ENCODE measurements around the gene KCNIP4. TPM values are rescaled to one million over a fixed set of nuclear protein-coding genes. Genes with fewer than 3 reads are reported as not detected.

KCNIP4 gene
- total and polyA plus RNA-seq, 3 donors from 2014 or later: 0.68 TPM; not detected in 2

DNA sequence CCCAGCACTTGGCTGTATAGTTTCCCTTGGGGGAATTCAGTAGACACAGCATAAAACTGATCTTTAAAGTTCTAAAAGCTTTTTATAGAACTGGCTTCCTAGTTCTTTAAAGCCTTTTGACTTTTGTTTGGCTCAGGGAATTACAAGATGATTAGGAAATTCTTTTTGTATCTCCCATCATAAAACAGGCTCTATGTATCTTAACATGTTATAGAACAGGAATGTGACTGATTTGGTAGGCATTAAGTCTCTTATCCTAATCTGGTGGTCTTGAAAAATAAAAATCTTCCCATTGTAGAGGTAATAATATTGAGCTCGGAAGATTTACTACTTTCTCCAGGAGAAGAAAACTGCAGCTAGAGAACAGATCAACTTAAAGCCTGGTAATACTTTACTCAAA lies 262.7 kb downstream of the KCNIP4 start:
- 92 to 93% methylated on average over 1 of the region's 1 CpG for WGBS, 2 donors
- Histone ChIP-seq H3K9me3 (no peaks in the 10 kb centered on the region), H3K27ac (no peak overlapping the region), H3K27me3 (no peaks in the 10 kb centered on the region), H3K4me1 (no peaks in the 10 kb centered on the region), H3K4me3 (no peak overlapping the region), H3K36me3 (ENCODE audit: low read depth, missing control alignments) (no peaks in the 10 kb centered on the region)
- DNase-seq: no peak
- intact Hi-C loops (cut with DNase I; ENCODE audit: low total_unique reads): no loop called here
- TF ChIP-seq, protein P1, sequence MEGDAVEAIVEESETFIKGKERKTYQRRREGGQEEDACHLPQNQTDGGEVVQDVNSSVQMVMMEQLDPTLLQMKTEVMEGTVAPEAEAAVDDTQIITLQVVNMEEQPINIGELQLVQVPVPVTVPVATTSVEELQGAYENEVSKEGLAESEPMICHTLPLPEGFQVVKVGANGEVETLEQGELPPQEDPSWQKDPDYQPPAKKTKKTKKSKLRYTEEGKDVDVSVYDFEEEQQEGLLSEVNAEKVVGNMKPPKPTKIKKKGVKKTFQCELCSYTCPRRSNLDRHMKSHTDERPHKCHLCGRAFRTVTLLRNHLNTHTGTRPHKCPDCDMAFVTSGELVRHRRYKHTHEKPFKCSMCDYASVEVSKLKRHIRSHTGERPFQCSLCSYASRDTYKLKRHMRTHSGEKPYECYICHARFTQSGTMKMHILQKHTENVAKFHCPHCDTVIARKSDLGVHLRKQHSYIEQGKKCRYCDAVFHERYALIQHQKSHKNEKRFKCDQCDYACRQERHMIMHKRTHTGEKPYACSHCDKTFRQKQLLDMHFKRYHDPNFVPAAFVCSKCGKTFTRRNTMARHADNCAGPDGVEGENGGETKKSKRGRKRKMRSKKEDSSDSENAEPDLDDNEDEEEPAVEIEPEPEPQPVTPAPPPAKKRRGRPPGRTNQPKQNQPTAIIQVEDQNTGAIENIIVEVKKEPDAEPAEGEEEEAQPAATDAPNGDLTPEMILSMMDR (IDR thresholded peaks at IDR 0.05): no peak
- TF ChIP-seq POLR2A (IDR thresholded peaks at IDR 0.05): no peak

DNA sequence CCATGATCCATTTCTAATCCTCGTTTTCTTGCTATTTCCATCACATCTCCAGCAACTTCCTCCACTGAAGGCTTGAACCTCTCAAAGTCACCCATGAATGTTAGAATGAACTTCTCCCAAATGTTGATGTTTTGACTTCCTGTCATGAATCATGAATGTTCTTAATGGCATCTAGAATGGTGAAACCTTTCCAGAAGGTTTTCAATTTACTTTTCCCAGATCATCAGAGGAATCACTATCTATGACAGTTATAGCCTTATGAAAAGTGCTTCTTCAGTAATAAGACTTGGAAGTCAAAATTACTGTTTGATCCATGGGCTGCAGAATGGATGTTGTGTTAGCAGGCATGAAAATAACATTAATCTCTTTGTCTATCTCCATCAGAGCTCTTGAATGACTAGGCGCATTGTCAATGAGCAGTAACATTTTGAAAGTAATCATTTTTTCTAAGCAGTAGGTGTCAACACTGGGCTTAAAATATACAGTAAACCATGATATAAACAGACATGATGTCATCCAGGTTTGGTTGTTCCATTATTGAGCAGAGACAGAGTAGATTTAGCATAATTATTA lies 268.2 kb downstream of the KCNIP4 start:
- Histone ChIP-seq H3K4me3 (no peak overlapping the region), H3K9me3 (no peaks in the 10 kb centered on the region), H3K4me1 (no peaks in the 10 kb centered on the region), H3K36me3 (ENCODE audit: low read depth, missing control alignments) (no peaks in the 10 kb centered on the region), H3K27me3 (no peaks in the 10 kb centered on the region), H3K27ac (no peak overlapping the region)
- intact Hi-C loops (cut with DNase I; ENCODE audit: low total_unique reads): no loop called here
- TF ChIP-seq, protein P1 (IDR thresholded peaks at IDR 0.05): no peak
- TF ChIP-seq POLR2A (IDR thresholded peaks at IDR 0.05): no peak
- WGBS, 2 donors: 88 to 95% methylated on average over 2 of the region's 2 CpGs
- no peak for DNase-seq

GRCh38 chr4:21678711-21679110 lies 269.9 kb downstream of the KCNIP4 start:
- no peaks in the 10 kb centered on the region for H3K9me3 ChIP-seq

GRCh38 chr4:21677173-21677572 lies 271.4 kb downstream of the KCNIP4 start:
- H3K4me3 ChIP-seq: no peak overlapping the region
- no peaks in the 10 kb centered on the region for H3K9me3 ChIP-seq
- no peak overlapping the region for H3K27ac ChIP-seq
- no peak for DNase-seq
- H3K36me3 ChIP-seq (ENCODE audit: low read depth, missing control alignments): no peaks in the 10 kb centered on the region
- H3K4me1 ChIP-seq: no peaks in the 10 kb centered on the region
- TF ChIP-seq, protein P1 (IDR thresholded peaks at IDR 0.05): no peak
- TF ChIP-seq POLR2A (IDR thresholded peaks at IDR 0.05): no peak
- intact Hi-C loops (cut with DNase I; ENCODE audit: low total_unique reads): no loop called here
- no peaks in the 10 kb centered on the region for H3K27me3 ChIP-seq

More at GRCh38 chr4:21678711-21679110, 269.9 kb downstream of the KCNIP4 start:
- WGBS, 2 donors: 57 to 70% methylated on average over 3 of the region's 3 CpGs
- no peak overlapping the region for H3K4me3 ChIP-seq
- intact Hi-C loops (cut with DNase I; ENCODE audit: low total_unique reads): no loop called here
- H3K4me1 ChIP-seq: no peaks in the 10 kb centered on the region
- DNase-seq: no peak
- TF ChIP-seq, protein P1 (IDR thresholded peaks at IDR 0.05): no peak
- no peak for TF ChIP-seq POLR2A (IDR thresholded peaks at IDR 0.05)
- no peaks in the 10 kb centered on the region for H3K36me3 ChIP-seq (ENCODE audit: low read depth, missing control alignments)
- no peaks in the 10 kb centered on the region for H3K27me3 ChIP-seq
- H3K27ac ChIP-seq: no peak overlapping the region

GRCh38 chr4:21664355-21664754 lies 284.2 kb downstream of the KCNIP4 start:
- Histone ChIP-seq H3K27me3 (no peaks in the 10 kb centered on the region), H3K36me3 (ENCODE audit: low read depth, missing control alignments) (no peaks in the 10 kb centered on the region), H3K9me3 (no peaks in the 10 kb centered on the region), H3K27ac (no peak overlapping the region), H3K4me3 (no peak overlapping the region), H3K4me1 (no peaks in the 10 kb centered on the region)
- WGBS, 2 donors: 31 to 40% methylated on average over 2 of the region's 2 CpGs
- intact Hi-C loops (cut with DNase I; ENCODE audit: low total_unique reads): no loop called here
- TF ChIP-seq POLR2A (IDR thresholded peaks at IDR 0.05): no peak
- TF ChIP-seq, protein P1 (IDR thresholded peaks at IDR 0.05): no peak
- DNase-seq: no peak
